OCI-LY3 (cell line): ENCODE data around the gene PPP1R1C.

Experiments used
- EZH2phosphoT487 ChIP-seq: fragments of 200-600 bp; shearing (Covaris generic); IDR thresholded peaks from 2 replicates; pipeline ENCODE4 v1.6.1; 2018; ENCODE audit warnings: antibody characterized with exemption, mixed run types, low read depth
- TF ChIP-seq, protein P1 (sequence below): fragments of 200-600, 300-600 bp; sonication (generic); IDR thresholded peaks from 2 replicates; pipeline ENCODE4 v1.5.1; 2014; ENCODE audit warnings: antibody characterized with exemption, low read length, low read depth

- TF ChIP-seq, protein P1, sequence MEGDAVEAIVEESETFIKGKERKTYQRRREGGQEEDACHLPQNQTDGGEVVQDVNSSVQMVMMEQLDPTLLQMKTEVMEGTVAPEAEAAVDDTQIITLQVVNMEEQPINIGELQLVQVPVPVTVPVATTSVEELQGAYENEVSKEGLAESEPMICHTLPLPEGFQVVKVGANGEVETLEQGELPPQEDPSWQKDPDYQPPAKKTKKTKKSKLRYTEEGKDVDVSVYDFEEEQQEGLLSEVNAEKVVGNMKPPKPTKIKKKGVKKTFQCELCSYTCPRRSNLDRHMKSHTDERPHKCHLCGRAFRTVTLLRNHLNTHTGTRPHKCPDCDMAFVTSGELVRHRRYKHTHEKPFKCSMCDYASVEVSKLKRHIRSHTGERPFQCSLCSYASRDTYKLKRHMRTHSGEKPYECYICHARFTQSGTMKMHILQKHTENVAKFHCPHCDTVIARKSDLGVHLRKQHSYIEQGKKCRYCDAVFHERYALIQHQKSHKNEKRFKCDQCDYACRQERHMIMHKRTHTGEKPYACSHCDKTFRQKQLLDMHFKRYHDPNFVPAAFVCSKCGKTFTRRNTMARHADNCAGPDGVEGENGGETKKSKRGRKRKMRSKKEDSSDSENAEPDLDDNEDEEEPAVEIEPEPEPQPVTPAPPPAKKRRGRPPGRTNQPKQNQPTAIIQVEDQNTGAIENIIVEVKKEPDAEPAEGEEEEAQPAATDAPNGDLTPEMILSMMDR, result no peak
- TF ChIP-seq EZH2phosphoT487, result no peak
Measured at GRCh38 chr2:181992776-181993175, 7.1 kb downstream of the PPP1R1C start.
